ENCODE data around the gene SNRPD3. TPM values are rescaled to one million over a fixed set of nuclear protein-coding genes. Genes with fewer than 3 reads are reported as not detected.

SNRPD3 gene
- total and polyA plus RNA-seq, 8 donors, result 75.6 to 153 (median 115) TPM

DNA sequence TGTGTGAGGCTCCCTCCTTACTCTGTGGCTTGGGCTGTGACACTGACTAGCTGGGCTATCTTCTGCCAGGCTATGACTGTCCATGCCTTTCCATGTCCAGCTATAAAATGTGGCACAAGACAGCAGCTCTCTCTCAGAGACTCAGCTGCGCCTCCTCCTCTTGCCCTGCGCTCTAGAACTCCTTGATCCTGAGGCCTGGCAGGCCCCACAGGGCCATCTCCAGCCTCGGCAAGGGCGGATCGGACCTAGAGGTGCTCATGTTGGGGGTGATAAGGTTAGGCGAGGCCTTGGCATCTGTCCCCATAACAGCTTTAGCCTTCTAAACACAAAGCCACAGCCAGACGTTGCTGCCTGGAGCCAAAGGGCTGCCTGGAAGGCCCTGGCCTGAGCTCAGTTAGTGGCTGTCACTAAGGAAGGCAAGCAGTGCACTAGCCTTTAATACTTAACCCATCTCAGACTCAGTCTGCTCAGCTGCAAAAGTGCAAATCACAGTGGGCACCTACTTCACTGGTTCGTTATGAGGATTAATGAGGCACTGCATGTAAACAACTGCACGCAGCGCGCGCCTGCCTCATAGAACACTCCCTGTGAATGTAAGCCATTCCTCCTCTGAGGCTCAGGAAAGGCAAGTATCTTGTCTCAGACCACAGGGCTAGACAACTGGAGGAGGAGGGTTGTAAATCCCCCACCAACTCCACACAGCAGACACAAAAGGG lies 2.0 kb upstream of the SNRPD3 start:
- WGBS, 5 donors, result 13 to 23% (median 15%) methylated on average over 7 to 12 of the region's 12 CpGs
- peak in 1 of 3 donors; percentile 17 for TF ChIP-seq POLR2AphosphoS5 (IDR thresholded peaks at IDR 0.05)
- TF ChIP-seq, protein P1, sequence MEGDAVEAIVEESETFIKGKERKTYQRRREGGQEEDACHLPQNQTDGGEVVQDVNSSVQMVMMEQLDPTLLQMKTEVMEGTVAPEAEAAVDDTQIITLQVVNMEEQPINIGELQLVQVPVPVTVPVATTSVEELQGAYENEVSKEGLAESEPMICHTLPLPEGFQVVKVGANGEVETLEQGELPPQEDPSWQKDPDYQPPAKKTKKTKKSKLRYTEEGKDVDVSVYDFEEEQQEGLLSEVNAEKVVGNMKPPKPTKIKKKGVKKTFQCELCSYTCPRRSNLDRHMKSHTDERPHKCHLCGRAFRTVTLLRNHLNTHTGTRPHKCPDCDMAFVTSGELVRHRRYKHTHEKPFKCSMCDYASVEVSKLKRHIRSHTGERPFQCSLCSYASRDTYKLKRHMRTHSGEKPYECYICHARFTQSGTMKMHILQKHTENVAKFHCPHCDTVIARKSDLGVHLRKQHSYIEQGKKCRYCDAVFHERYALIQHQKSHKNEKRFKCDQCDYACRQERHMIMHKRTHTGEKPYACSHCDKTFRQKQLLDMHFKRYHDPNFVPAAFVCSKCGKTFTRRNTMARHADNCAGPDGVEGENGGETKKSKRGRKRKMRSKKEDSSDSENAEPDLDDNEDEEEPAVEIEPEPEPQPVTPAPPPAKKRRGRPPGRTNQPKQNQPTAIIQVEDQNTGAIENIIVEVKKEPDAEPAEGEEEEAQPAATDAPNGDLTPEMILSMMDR (IDR thresholded peaks at IDR 0.05), result no peak
- H3K27ac ChIP-seq, result peak overlapping the region; percentile 92 to 98 (median 97)

GRCh38 chr22:24554313-24555164 lies 1.3 kb upstream of the SNRPD3 start, which contains the start of gene GUCD1:
GUCD1 (minus strand) TSS chr22:24555138; CDS start chr22:24554991, 147 bp downstream.
- H3K4me1 ChIP-seq, result peaks cover 56 to 81% (median 70%) of the 10 kb centered on the region in 4 donors

More for the DNA sequence above, 2.0 kb upstream of the SNRPD3 start:
- peak in 1 of 2 donors; percentile 62 for DNase-seq
- H3K4me1 ChIP-seq, result peaks cover 61 to 81% (median 73%) of the 10 kb centered on the region in 4 donors
- no peaks in the 10 kb centered on the region for H3K27me3 ChIP-seq
- H3K36me3 ChIP-seq, result peaks cover 9 to 34% (median 28%) of the 10 kb centered on the region in 4 donors
- no peaks in the 10 kb centered on the region for H3K9me3 ChIP-seq
- intact Hi-C loops (cut with DNase I; ENCODE audit: low total_unique reads), result no loop called here
- H3K4me3 ChIP-seq, result peak overlapping the region; percentile 77 to 95 (median 88)

GRCh38 chr22:24559471-24559870 lies 3.7 kb downstream of the SNRPD3 start:
- Histone ChIP-seq H3K36me3 (peaks cover 35 to 72% (median 57%) of the 10 kb centered on the region in 4 donors), H3K9me3 (no peaks in the 10 kb centered on the region), H3K27me3 (no peaks in the 10 kb centered on the region), H3K27ac (no peak overlapping the region), H3K4me1 (peaks cover 21 to 61% (median 45%) of the 10 kb centered on the region in 4 donors), H3K4me3 (no peak overlapping the region)
- 40 to 64% (median 51%) methylated on average over 4 of the region's 4 CpGs for WGBS, 5 donors
- DNase-seq, result no peak
- TF ChIP-seq EP300 (IDR thresholded peaks at IDR 0.05), result no peak
- TF ChIP-seq, protein P1 (IDR thresholded peaks at IDR 0.05), result no peak
- no peak for TF ChIP-seq POLR2AphosphoS5 (IDR thresholded peaks at IDR 0.05)
- no peak for TF ChIP-seq POLR2A (IDR thresholded peaks at IDR 0.05)
- intact Hi-C loops (cut with DNase I; ENCODE audit: low total_unique reads), result no loop called here

More at GRCh38 chr22:24554313-24555164, 1.3 kb upstream of the SNRPD3 start, which contains the start of gene GUCD1:
- TF ChIP-seq EP300 (IDR thresholded peaks at IDR 0.05) (no peak), POLR2AphosphoS5 (IDR thresholded peaks at IDR 0.05) (peak in 2 of 3 donors; percentile 79 to 89), POLR2A (IDR thresholded peaks at IDR 0.05) (peak in 1 of 4 donors; percentile 85)
- TF ChIP-seq, protein P1 (IDR thresholded peaks at IDR 0.05), result no peak
- Histone ChIP-seq H3K4me3 (peak within 1 kb of the TSS; percentile 77 to 95 (median 88)), H3K9me3 (no peaks in the 10 kb centered on the region), H3K27me3 (no peaks in the 10 kb centered on the region), H3K36me3 (peaks cover 16 to 34% (median 29%) of the 10 kb centered on the region in 4 donors), H3K27ac (peak within 1 kb of the TSS; percentile 92 to 98 (median 97))
- intact Hi-C loops (cut with DNase I; ENCODE audit: low total_unique reads), result no loop called here
- WGBS, 5 donors, result 0 to 1% (median 0%) methylated on average over 33 to 64 of the region's 64 CpGs
- DNase-seq, result peak; percentile 31 to 68

GRCh38 chr22:24563246-24563645 lies 7.4 kb downstream of the SNRPD3 start:
- H3K4me3 ChIP-seq, result no peak overlapping the region
- 88 to 96% (median 91%) methylated on average over 2 of the region's 2 CpGs for WGBS, 5 donors
- no peak overlapping the region for H3K27ac ChIP-seq
- DNase-seq, result no peak
- no peak for TF ChIP-seq EP300 (IDR thresholded peaks at IDR 0.05)
- no peak for TF ChIP-seq POLR2AphosphoS5 (IDR thresholded peaks at IDR 0.05)
- no peak for TF ChIP-seq POLR2A (IDR thresholded peaks at IDR 0.05)
- TF ChIP-seq, protein P1 (IDR thresholded peaks at IDR 0.05), result no peak
- H3K4me1 ChIP-seq, result peaks cover 20 to 68% (median 41%) of the 10 kb centered on the region in 4 donors
- H3K36me3 ChIP-seq, result peaks cover 37 to 90% (median 70%) of the 10 kb centered on the region in 4 donors
- H3K27me3 ChIP-seq, result no peaks in the 10 kb centered on the region
- intact Hi-C loops (cut with DNase I; ENCODE audit: low total_unique reads), result no loop called here
- no peaks in the 10 kb centered on the region for H3K9me3 ChIP-seq

Measured in stomach (tissue), 9 donors.